Measurements from ENCODE around the gene CLEC18C. TPM values are rescaled to one million over a fixed set of nuclear protein-coding genes. Genes with fewer than 3 reads are reported as not detected.
"Not testable (repeated sequence)": the region's sequence is repeated elsewhere in the genome, so short reads cannot be mapped to it uniquely, and the experiment has no call there.

CLEC18C gene
- total RNA-seq (2012; rRNA removed) (not detected in 2 replicates), polyA plus RNA-seq (2012; rRNA removed) (0.03 TPM in 1 of 2 replicates, not detected in the other), Bru-seq, nascent RNA (percentile 4 among the genes with signal in this experiment), BruChase-seq, experiment 1, labeled RNA remaining after a 6-hour chase (percentile 16 among the genes with signal in this experiment), BruChase-seq, experiment 2, labeled RNA remaining after a 2-hour chase (percentile 15 among the genes with signal in this experiment)
- not detected in 2 replicates for polyA plus RNA-seq (2012; cell fraction: cytosol; rRNA removed)
- polyA plus RNA-seq (2012; cell fraction: nucleus; rRNA removed; ENCODE audit: low replicate concordance): 0.19 and 0.35 TPM in 2 replicates
- long read RNA-seq: 0 reads

GRCh38 chr16:70173212-70173837 is at the start of gene CLEC18C:
TSS of gene CLEC18C (plus strand) at chr16:70173787. CDS start at chr16:70174279, 492 bp downstream.
- BruUV-seq (replicated peaks); H3K4me3 ChIP-seq (ENCODE audit: insufficient read depth, low read depth, low read length); H4K91ac ChIP-seq (ENCODE audit: insufficient read depth, low read depth, low read length); H3K27ac ChIP-seq (ENCODE audit: insufficient read depth, low read length); H3K27me3 ChIP-seq (ENCODE audit: control insufficient read depth, insufficient read depth, low read length); H2BK5ac ChIP-seq (ENCODE audit: low read depth, low read length, poor library complexity, severe bottlenecking); DNase-seq; H2AK9ac ChIP-seq (replicated peaks; ENCODE audit: low read depth, low read length, poor library complexity); H3K56ac ChIP-seq (ENCODE audit: extremely low read depth, insufficient read depth, low read length); H3K23ac ChIP-seq (ENCODE audit: low read depth, low read length); POLR2A ChIA-PET (ENCODE audit: unreplicated experiment); H3K4me1 ChIP-seq (ENCODE audit: control insufficient read depth, insufficient read depth, low read length); H2BK20ac ChIP-seq (ENCODE audit: low read depth, low read length); H4K20me1 ChIP-seq (ENCODE audit: insufficient read depth, low read length); H3K4ac ChIP-seq (ENCODE audit: low read depth, low read length); H3K36me3 ChIP-seq (ENCODE audit: control insufficient read depth, insufficient read depth, low read length); H4K8ac ChIP-seq (ENCODE audit: low read depth in 2 of 2, low read length in 2 of 2); H3K18ac ChIP-seq (ENCODE audit: low read depth, low read length); H3K79me1 ChIP-seq (ENCODE audit: low read depth in 1 of 2, low read length in 2 of 2); H2AFZ ChIP-seq (replicated peaks; ENCODE audit: low read length, poor library complexity); H2AK5ac ChIP-seq (ENCODE audit: low read depth, low read length); in situ Hi-C loops (cut with MboI; ENCODE audit: low sequenced_read_pairs); H2BK120ac ChIP-seq (ENCODE audit: low read depth, low read length); H3K4me2 ChIP-seq (ENCODE audit: low read depth, low read length); H3K9ac ChIP-seq (ENCODE audit: low read depth, low read length); ATAC-seq (ENCODE audit: low read depth); H2BK15ac ChIP-seq (ENCODE audit: low read depth, low read length); intact Hi-C loops (cut with micrococcal nuclease); H4K5ac ChIP-seq (ENCODE audit: low read depth, low read length); dilution Hi-C loops (cut with HindIII; ENCODE audit: low sequenced_read_pairs, unreplicated experiment); H3K9me1 ChIP-seq (ENCODE audit: insufficient read depth, low read length); CTCF ChIA-PET; H3K9me3 ChIP-seq (ENCODE audit: control insufficient read depth, insufficient read depth, low read length); H3K14ac ChIP-seq (replicated peaks; ENCODE audit: low read depth, low read length): not testable (repeated sequence)
- no CpG with 5 or more reads among the region's 21 CpGs for WGBS, 2 experiments (ENCODE audit: extremely low coverage in 2 of 2, insufficient read length in 1 of 2)

- H2BK20ac ChIP-seq (ENCODE audit: low read depth, low read length); H2BK120ac ChIP-seq (ENCODE audit: low read depth, low read length); H3K14ac ChIP-seq (replicated peaks; ENCODE audit: low read depth, low read length); H3K4me3 ChIP-seq (ENCODE audit: insufficient read depth, low read depth, low read length); DNase-seq; H3K4ac ChIP-seq (ENCODE audit: low read depth, low read length); BruUV-seq (replicated peaks); H3K79me1 ChIP-seq (ENCODE audit: low read depth in 1 of 2, low read length in 2 of 2); H2AK9ac ChIP-seq (replicated peaks; ENCODE audit: low read depth, low read length, poor library complexity); H3K9me1 ChIP-seq (ENCODE audit: insufficient read depth, low read length); H3K56ac ChIP-seq (ENCODE audit: extremely low read depth, insufficient read depth, low read length); ATAC-seq (ENCODE audit: low read depth); H2AK5ac ChIP-seq (ENCODE audit: low read depth, low read length); intact Hi-C loops (cut with micrococcal nuclease); dilution Hi-C loops (cut with HindIII; ENCODE audit: low sequenced_read_pairs, unreplicated experiment); H4K91ac ChIP-seq (ENCODE audit: insufficient read depth, low read depth, low read length); H3K23ac ChIP-seq (ENCODE audit: low read depth, low read length); H2AFZ ChIP-seq (replicated peaks; ENCODE audit: low read length, poor library complexity); POLR2A ChIA-PET (ENCODE audit: unreplicated experiment); H3K9ac ChIP-seq (ENCODE audit: low read depth, low read length); H4K5ac ChIP-seq (ENCODE audit: low read depth, low read length); H3K27me3 ChIP-seq (ENCODE audit: control insufficient read depth, insufficient read depth, low read length); H3K27ac ChIP-seq (ENCODE audit: insufficient read depth, low read length); H3K4me2 ChIP-seq (ENCODE audit: low read depth, low read length); H4K8ac ChIP-seq (ENCODE audit: low read depth in 2 of 2, low read length in 2 of 2); H3K9me3 ChIP-seq (ENCODE audit: control insufficient read depth, insufficient read depth, low read length); H3K18ac ChIP-seq (ENCODE audit: low read depth, low read length); H3K4me1 ChIP-seq (ENCODE audit: control insufficient read depth, insufficient read depth, low read length); H2BK15ac ChIP-seq (ENCODE audit: low read depth, low read length); H4K20me1 ChIP-seq (ENCODE audit: insufficient read depth, low read length); H2BK5ac ChIP-seq (ENCODE audit: low read depth, low read length, poor library complexity, severe bottlenecking); in situ Hi-C loops (cut with MboI; ENCODE audit: low sequenced_read_pairs): not testable (repeated sequence)
- WGBS, 2 experiments (ENCODE audit: extremely low coverage in 2 of 2, insufficient read length in 1 of 2): 94% methylated on average over 9 of the region's 14 CpGs; no CpG with 5 or more reads in 1 of the 2 experiments
- H3K36me3 ChIP-seq (ENCODE audit: control insufficient read depth, insufficient read depth, low read length): peaks cover 24% of the 10 kb centered on the region
- CTCF ChIA-PET: interaction anchor here (0.6 kb wide), 1 partner anchor 450 kb away, joined by 4 read pairs; no protein-coding TSS in a partner anchor
Observed at GRCh38 chr16:70123822-70124221, 49.8 kb upstream of the CLEC18C start.

All from IMR-90 (cell line).